HG03558 (cell line): ENCODE measurements around the gene CAMTA2.

Experiments
- ATAC-seq: cut with Tn5 transposase; IDR thresholded peaks from one replicate; pipeline ENCODE4 v1.9.1; 2021; ENCODE audit warnings: moderate number of reproducible peaks; ENCODE audit not compliant: unreplicated experiment; ENCODE audit errors: extremely low read depth

Gene CAMTA2

DNA sequence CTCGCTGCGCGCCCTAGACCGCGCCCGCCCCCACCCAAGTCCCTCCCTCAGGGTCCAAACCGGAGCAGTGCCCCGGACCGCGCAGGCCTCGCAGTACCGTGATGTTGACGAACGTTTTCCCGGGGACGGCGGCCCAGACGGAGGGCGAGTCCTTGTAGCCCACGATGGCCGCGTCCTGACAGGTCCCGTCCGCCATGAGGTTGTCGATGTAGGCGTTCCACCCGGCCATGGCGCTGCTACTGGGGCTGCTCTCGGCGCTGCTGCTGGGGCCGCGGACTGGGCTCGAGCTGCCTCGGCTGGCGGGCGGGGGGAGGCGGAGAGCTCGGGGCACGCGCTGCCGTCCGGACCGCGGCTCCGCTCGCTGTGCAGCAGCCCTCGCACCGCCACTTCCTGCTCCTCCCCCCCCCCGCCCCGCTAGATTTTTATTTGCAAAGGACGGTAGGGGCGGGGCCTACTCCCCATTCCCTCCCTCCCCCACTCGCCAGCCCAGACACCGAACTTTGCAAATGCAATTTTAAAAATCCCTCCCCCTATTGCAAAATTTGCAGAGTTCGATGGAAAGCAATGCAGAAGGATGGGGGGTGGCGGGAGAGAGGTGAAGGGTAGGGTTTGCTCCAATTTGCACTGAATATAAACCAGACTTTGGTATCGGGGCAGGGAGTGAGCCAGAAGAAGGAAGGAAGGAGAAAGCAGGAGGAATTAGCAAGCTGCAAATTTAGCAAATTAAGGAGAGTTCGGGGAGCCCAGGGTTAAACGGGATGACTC lies 39.1 kb downstream of the CAMTA2 start, which contains the start of gene PFN1:
TSS of gene PFN1 (minus strand) at position 365 of the 765 bp plus-strand sequence. CDS start at position 229, 136 bp downstream.
- no peak for ATAC-seq

DNA sequence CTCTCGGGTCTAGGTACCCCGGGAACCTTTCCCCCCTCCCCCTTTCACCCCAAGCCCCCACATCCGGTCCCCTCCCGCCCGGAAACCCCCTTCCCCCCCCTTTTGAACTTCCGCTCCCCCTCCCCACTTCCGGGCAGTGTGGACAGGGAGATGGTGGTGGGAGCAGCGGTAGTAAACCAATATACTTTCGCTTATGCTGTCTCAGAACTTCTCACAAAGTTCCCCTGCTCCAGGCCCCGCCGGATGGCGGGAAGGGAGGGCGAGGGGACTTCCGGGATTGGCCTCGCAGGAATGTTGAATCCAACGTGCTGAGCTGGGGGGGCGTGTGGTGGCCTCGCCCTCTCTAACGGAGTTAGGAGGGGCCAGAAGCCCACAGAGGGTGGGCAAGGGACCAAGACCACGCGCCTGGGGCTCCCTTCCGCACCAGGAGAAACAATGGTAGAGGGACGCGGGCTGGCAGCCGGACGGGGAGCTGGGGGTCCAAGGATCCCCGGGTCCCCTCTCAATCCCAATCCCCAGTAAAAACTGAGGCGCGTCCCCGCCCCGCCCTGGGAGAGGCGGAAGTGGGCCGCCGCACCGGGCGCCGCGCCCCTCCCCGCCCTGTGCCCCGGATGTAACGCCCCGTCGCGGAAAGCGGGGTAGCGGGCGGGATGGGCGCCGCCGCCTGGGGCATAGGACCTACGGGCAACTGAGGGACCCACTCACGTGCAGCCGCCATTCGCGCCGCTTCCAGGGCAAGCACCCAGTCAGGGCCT lies 39.9 kb downstream of the CAMTA2 start:
- no peak for ATAC-seq

DNA sequence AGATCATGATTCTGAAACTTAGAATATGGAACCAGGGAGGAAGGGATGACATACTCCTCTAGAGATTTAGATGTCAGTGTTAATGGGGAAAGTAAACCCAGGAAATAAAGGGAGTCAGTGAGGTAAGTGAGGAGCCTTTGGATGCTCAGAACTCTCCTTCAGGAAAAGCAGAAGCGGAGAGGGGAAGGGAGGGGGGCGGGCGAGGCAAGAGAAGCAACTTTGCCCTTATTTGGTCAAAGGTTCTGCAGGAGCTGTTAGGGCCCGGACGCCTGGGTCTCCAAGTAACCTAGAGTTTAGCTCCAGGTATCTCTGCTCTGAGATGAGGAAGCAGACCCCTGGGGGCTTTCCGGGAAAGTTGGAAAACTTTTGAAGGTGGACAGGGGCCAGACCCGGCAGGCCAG lies 40.5 kb downstream of the CAMTA2 start:
- ATAC-seq = no peak

DNA sequence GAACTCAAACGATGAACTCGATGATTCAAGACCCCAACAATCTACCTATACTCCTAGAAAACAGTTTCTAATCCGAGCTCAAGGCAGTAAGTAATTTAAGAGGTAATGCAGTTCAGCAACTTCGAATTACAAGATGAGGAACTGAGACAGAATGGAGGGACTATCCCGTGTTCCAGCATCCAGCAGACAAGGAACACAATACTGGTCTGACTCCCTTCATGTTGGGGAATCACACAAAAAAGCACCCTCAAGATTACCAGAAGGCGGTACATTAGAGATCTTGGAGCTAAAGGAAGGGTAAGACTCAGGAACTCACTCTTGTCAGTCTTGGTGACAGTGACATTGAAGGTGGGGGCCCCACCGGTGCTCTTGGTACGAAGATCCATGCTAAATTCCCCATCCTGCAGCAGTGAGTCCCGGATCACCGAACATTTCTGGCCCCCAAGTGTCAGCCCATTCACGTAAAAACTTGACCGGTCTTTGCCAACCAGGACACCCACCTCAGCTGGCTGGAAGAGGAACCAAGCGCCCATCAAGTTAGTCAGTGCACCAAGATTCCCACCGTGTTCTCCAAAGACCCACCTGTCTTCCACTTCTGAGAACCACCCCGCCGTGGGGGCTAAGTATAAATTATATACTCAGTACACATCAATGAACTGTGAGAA lies 41.0 kb downstream of the CAMTA2 start:
- ATAC-seq = no peak

DNA sequence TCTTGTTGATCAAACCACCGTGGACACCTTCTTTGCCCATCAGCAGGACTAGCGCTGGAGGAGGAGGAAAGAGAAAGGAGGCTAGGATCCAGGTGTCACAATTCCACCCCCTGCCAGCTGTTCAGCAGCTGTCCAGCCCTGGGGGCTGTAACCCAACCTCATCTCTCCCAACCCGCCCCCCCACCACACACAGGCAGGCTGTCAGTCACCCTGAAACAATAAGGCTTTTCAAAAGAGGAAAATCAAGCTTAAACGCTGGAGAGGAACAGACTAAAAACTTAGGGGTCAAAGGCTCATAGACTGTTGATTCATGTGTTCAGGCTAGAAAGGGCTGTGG lies 41.6 kb downstream of the CAMTA2 start:
- no peak for ATAC-seq

DNA sequence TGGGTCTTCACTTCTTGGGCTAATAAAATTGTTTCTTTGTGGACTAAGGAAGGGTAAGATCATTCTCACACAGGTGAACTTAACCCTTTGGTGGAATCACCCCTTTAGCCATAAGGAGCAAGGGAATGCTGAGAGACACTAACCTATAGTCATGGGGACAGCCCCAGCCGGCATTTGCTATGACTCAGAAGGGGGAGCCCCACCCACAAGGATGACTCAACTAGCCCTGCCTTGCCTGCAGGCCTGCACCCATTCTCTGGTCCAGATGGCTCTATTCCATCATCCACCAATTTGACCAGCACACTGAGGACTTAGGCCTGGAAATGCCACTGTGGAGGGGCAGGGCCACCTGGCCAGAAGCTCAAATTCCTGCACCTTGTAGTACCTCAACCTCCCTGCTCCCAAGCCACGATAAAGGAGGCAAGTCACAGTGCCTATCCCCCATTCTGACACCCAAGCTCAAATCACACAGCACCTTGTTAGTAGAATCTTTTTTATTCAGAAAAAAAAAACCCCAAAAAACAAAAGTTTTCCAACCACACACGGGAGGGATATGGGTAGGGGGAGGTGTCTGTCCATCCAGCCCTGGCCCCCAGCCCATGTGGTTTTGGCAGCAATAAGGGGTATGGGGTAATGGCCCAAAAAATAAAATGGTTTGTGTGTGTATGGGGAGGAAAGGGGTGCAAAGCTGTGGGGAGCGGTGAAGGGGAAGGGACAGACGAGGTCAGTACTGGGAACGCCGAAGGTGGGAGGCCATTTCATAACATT lies 42.1 kb downstream of the CAMTA2 start:
- ATAC-seq = no peak

DNA sequence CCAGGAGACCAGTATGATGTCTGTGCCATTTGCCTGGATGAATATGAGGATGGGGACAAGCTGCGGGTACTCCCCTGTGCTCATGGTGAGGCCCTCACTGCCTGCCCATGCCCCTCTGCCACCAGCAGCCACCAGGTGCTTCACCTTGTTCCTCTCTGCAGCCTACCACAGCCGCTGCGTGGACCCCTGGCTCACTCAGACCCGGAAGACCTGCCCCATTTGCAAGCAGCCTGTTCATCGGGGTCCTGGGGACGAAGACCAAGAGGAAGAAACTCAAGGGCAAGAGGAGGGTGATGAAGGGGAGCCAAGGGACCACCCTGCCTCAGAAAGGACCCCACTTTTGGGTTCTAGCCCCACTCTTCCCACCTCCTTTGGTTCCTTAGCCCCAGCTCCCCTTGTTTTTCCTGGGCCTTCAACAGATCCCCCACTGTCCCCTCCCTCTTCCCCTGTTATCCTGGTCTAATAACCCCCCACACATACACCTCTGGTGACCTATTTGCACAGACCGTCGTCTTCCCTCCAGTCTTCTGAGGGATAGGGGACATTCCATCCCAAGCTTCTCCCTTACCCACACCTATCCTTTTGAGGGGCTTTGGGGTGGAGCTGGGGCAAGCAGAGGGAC lies 42.8 kb downstream of the CAMTA2 start:
- no peak for ATAC-seq

DNA sequence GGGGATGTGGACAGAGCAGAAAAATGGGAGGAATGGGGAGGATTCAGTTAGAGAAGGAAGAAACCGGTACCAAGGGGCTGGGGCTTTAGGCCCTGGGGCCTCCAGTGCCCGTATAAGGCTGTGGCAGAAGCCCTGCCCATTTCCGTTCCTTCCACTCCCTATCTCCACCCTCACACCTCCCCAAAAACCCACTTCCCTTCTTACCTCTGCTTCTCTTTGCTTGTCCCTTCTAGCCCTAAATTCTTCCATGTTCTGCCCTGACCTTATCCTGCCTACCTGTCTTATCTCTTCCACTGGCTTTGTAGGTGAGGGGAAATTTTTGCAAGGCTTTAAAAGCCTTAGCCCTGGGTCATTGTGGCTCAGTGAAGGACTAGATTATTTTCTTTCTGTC lies 43.3 kb downstream of the CAMTA2 start:
- no peak for ATAC-seq

DNA sequence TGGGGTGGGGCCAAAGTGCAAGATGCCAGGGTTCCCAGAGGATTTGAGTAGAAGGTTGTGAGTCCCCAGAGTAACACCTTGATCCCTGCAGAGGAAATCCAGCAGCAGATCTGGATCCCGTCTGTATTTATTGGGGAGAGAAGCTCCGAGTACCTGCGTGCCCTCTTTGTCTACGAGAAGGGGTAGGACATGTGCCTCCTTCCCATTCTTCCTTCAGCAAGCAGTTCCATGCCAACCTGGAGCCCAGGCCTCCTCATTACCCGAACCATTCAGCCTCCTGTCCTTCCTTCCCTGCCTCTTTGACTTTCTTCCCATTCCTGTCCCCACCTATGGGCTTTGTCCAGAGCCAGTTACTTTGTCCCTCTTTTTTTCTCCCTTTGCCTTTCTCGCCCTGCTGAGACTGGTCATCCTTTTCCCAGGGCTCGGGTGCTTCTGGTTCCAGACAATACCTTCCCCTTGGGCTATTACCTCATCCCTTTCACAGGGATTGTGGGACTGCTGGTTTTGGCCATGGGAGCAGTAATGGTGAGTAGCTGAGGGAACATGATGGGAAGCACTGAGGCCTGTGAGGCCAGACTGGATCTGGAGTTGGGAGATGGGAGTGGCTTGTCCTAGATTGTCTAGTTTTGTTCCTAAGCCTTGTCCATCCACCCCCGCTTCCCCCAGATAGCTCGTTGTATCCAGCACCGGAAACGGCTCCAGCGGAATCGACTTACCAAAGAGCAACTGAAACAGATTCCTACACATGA lies 44.5 kb downstream of the CAMTA2 start:
- ATAC-seq = no peak

DNA sequence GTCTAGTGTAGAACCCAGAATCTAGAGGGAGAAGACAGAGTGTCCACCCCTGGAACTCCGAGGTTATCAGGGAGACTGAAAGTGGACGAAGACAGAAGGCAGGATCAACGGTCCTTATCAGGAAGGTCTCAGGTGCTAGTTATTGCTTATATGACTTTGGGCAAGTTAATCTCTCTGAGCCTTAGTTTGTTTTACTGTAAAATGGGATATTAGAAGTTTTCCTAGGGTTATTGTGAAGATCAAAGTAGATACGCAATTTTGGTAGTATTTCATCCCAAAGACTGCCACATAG lies 46.2 kb downstream of the CAMTA2 start:
- ATAC-seq = no peak

DNA sequence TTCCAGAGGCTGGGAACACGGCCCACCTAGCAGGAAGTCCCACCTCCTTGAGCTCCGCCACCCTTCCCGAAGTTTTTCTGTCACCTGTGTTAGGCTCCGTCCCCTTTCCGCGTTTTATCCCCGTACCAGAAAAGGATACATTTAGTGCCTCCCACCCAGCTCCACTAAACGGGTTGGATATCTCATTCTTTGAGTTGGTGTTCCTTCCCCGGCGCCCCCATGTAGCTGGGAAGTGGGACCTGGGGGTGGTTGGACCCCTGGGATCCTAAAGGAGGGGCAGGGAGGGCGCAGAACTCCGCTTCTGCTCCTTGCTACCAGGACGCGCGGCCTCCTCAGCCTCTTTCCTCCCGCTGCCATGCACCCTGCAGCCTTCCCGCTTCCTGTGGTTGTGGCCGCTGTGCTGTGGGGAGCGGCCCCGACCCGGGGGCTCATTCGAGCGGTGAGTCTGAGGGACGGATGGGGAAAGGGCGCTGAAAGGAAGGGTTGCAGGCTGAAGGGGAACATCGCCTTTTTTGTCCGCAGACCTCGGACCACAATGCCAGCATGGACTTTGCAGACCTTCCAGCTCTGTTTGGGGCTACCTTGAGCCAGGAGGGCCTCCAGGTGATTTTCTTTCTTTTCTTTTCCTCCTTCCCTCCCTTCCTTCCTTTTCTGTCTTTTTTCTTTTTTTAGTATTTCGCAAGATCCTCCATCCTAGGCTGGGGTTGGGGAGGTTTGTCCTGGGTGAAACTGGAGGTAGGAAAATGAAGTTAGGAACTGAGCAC lies 46.7 kb downstream of the CAMTA2 start:
- no peak for ATAC-seq

DNA sequence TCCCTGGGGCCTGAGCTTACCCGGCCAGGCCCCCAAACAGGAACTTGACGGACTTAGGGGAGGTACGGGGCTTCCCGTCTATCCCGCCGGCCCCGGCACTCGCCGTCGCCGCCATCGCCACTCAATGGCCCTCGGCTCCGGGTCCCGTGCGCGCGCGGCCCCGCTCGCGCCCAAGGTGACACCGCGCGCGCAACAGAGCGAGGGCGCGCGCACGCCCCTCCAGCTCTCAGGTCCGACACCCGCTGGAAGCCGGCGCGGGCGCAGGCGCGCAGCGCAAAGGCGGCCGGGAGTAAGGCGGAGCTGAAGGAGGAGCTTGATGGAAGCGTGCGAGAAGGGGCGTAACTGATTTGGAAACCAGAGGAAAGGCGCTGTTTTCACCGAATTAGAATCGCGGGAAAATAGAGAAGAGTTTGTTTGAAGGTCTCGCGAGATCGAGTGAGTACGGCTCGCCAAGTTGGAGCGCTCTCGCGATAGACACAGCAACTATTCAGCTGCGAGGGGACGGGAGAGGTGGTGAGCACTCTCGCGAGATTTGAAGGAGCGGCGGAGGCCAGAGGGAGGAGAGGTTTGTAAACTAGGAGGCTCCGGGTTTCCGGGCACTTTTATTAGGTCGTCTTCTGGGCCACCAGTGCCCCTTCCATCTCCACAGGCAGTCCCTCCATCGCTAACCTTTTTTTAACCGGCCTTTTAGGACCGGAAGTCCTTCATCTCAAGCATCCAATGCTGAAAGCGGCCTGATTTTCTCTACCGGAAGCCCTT lies 47.5 kb downstream of the CAMTA2 start, which contains the start of the genes RNF167 and SLC25A11:
TSS of gene RNF167 (plus strand) at position 473 of the 759 bp plus-strand sequence. CDS start 642 bp downstream, outside the sequence.
TSS of gene SLC25A11 (minus strand) at position 251 of the 759 bp plus-strand sequence. CDS start at position 115, 136 bp downstream.
- peak; percentile 44 for ATAC-seq

DNA sequence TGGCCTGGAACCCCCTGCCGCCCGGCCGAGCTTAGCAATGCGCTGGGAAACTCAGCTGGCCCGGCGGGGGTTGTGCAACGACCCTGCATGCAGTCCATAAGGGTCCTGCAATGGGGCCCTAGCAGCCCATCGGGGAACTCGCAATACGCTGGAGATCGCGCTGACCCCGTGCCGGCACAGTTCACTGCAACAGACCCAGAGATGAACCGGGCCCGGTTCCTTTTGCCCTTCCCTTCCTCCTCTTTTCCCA lies 48.0 kb downstream of the CAMTA2 start:
- no peak for ATAC-seq

DNA sequence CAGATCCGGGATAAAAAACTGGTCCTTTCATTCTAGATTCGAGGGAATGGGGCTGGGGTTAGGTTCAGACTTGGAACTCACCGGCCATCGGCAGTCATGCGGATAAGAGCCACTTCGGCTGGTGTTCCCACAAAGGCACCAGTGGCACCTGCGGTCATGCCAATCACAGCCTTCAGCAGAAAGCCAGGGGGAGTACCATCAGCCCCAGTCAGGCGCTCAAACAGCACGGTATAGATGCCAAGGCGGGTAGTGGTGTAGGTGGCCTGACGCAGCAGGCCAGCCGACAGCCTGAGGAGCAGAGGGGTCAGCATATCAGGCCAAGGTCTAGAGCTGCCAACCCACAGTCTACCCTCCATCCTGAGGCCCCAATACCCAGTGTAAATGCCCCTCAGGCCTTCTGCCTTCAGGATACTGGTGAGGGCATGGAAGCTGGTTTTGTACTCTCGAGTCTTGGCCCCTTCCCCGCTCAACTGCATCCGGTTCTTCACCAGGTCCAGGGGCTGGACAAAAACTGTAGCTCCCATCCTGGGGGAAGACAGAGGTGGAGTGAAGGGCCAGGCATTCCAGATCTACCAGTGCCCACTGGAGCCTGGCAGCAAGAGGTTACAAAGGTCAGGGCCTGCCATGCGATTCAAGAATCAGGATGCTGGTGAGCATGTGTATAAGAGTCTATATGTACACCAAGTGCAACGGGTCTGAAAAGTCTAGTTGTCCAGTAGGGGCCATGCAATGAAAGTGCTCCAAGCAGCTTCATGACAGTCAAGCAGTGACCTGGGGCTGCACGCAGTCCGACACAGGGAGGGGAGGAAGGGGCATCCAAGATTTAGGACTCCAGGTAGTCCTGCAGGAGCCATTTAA lies 48.6 kb downstream of the CAMTA2 start:
- ATAC-seq = no peak

DNA sequence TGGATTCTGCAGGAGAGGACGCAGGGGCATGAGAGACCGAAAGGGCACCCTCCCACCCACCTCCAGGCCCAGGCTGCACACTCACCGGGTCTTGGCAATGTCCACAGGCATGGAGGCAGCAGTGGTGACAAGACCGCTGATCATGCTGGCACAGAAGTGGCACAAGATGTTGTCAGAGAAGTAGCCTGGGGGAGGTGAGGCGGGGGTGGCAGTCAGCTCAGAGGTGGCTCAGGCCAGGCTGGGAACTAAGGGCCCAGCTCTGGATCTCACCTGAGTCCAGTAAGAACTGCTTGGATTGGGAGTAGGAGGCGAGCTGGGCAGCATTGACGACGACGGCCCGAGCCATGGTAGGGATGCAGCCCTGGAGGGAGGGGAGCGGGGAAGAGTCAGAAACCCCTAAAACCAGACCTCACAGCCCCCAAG lies 49.4 kb downstream of the CAMTA2 start:
- no peak for ATAC-seq

DNA sequence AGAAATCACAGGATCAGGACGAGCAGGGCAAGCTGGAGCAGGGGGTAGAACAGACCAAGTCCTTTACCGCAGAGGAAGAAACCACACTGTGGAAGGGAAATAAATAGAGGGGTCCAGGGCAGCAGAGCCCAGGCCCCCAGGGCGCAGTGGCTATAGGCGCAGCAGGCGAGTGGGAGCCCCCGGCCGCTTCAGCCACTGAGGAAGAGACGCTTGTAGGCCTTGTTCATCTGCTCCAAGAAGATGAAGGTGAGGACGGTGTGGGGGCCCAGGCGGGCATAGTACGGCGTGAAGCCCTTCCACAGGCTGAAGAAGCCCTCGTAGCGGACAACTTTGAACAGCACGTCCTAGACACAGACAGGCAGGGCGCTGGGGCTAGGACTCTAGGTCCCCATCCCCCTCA lies 49.9 kb downstream of the CAMTA2 start:
- ATAC-seq = no peak

DNA sequence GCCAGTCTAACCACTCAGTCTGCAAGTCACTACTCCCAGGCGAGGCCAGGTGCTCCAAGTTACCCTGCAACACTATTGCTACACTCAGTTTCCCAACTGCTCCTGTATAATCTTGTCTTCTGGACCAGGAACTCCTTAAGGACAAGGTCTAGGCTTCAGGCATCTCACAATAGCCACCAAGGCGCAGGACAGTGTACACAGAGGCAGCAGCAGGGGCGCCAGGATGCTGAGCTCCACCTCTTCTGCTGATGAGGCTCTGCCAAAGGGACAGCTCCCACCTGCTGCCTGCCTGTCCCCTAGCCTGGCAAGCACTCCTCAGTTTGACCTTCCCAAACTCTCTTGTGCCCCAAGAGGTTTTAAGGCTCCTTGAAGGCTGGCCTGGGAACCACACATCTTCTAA lies 51.0 kb downstream of the CAMTA2 start:
- no peak for ATAC-seq
